Measurements from ENCODE around the gene TACC2. TPM values are rescaled to one million over a fixed set of nuclear protein-coding genes. Genes with fewer than 3 reads are reported as not detected.

TACC2 gene
- total and polyA plus RNA-seq, 7 donors, result 44.0 to 439 (median 313) TPM

GRCh38 chr10:122288917-122289316, 300.0 kb downstream of the TACC2 start:
- WGBS, 3 donors, result 85 to 94% (median 85%) methylated on average over 3 of the region's 3 CpGs
- H3K4me1 ChIP-seq, result peaks cover 24% of the 10 kb centered on the region
- H3K4me3 ChIP-seq, result no peak overlapping the region
- ATAC-seq (no peak), DNase-seq (no peak)
- H3K9me3 ChIP-seq, result no peaks in the 10 kb centered on the region
- no peak for TF ChIP-seq CTCF (IDR thresholded peaks at IDR 0.05)
- intact Hi-C loops (cut with DNase I), result loop anchor here in 1 of 2 donors (5.0 kb wide), 1 partner anchor 83 kb away; the partner anchor contains the start of gene PLEKHA1
- no peaks in the 10 kb centered on the region for H3K27me3 ChIP-seq (ENCODE audit: insufficient read depth in 3 of 3, low read length in 2 of 3)
- H3K27ac ChIP-seq, result no peak overlapping the region
- H3K36me3 ChIP-seq (ENCODE audit: insufficient read depth in 1 of 2, low read depth in 1 of 2), result no peaks in the 10 kb centered on the region

GRCh38 chr10:122290334-122290733, 301.4 kb downstream of the TACC2 start:
- WGBS, 3 donors, result 54 to 69% (median 61%) methylated on average over 7 of the region's 7 CpGs

GRCh38 chr10:122290833-122291532, 302.0 kb downstream of the TACC2 start:
- DNase-seq (no peak), ATAC-seq (no peak)
- no peaks in the 10 kb centered on the region for H3K9me3 ChIP-seq
- no peak overlapping the region for H3K4me3 ChIP-seq
- peaks cover 21% of the 10 kb centered on the region for H3K4me1 ChIP-seq
- no peak for TF ChIP-seq CTCF (IDR thresholded peaks at IDR 0.05)
- peaks cover 0 to 1% (median 0%) of the 10 kb centered on the region in 3 donors for H3K27me3 ChIP-seq (ENCODE audit: insufficient read depth in 3 of 3, low read length in 2 of 3)
- 87 to 93% (median 88%) methylated on average over 13 of the region's 13 CpGs for WGBS, 3 donors
- no peak overlapping the region for H3K27ac ChIP-seq
- H3K36me3 ChIP-seq (ENCODE audit: insufficient read depth in 1 of 2, low read depth in 1 of 2), result no peaks in the 10 kb centered on the region
- intact Hi-C loops (cut with DNase I), result no loop called here

More at GRCh38 chr10:122290334-122290733, 301.4 kb downstream of the TACC2 start:
- Histone ChIP-seq H3K36me3 (ENCODE audit: insufficient read depth in 1 of 2, low read depth in 1 of 2) (no peaks in the 10 kb centered on the region), H3K4me3 (no peak overlapping the region), H3K9me3 (no peaks in the 10 kb centered on the region), H3K27ac (no peak overlapping the region), H3K27me3 (ENCODE audit: insufficient read depth in 3 of 3, low read length in 2 of 3) (no peaks in the 10 kb centered on the region), H3K4me1 (peaks cover 24% of the 10 kb centered on the region)
- TF ChIP-seq CTCF (IDR thresholded peaks at IDR 0.05), result no peak
- DNase-seq, result no peak
- ATAC-seq, result no peak
- intact Hi-C loops (cut with DNase I), result no loop called here

- Histone ChIP-seq H3K4me1 (peaks cover 14% of the 10 kb centered on the region), H3K36me3 (ENCODE audit: insufficient read depth in 1 of 2, low read depth in 1 of 2) (no peaks in the 10 kb centered on the region), H3K4me3 (no peak overlapping the region), H3K27ac (no peak overlapping the region), H3K27me3 (ENCODE audit: insufficient read depth in 3 of 3, low read length in 2 of 3) (peaks cover 0 to 1% (median 0%) of the 10 kb centered on the region in 3 donors), H3K9me3 (no peaks in the 10 kb centered on the region)
- no peak for ATAC-seq
- DNase-seq, result no peak
- no peak for TF ChIP-seq CTCF (IDR thresholded peaks at IDR 0.05)
- 90 to 95% (median 93%) methylated on average over 5 of the region's 5 CpGs for WGBS, 3 donors
- intact Hi-C loops (cut with DNase I), result no loop called here
Measured at GRCh38 chr10:122291739-122292138, 302.8 kb downstream of the TACC2 start.

Measured in psoas muscle (tissue), 8 donors.